22Rv1 (cell line): ENCODE data around the gene UBE2H.

ENCODE experiments used
- ZFX ChIP-seq: fragments of 450-650 bp; IDR thresholded peaks from 2 replicates; pipeline ENCODE4 v1.6.1; 2017; ENCODE audit warnings: antibody characterized with exemption, borderline replicate concordance
- TF ChIP-seq, protein P1 (sequence below): fragments of 450-650 bp; IDR thresholded peaks from 2 replicates; pipeline ENCODE4 v1.5.1; 2017; ENCODE audit warnings: mild to moderate bottlenecking

DNA sequence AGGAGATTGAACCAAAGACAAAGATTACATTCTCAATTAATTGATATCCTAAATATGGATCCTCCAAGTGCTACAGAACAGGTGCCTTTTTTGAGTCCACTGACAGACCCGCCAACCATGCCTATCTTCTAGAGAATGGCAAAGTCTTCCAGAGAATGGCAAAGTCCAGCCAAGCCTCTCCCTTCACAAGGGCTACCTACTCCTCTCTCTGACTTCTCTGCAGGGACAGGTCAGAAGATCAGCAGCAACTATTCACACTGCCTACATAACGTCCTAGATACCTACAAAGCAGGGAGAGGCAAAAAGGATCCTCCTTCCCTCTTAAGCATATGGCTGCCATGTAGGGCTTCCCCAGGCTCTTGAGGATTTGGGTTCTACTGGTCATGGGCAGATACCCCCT, 12.4 kb downstream of the UBE2H start:
- TF ChIP-seq, protein P1, sequence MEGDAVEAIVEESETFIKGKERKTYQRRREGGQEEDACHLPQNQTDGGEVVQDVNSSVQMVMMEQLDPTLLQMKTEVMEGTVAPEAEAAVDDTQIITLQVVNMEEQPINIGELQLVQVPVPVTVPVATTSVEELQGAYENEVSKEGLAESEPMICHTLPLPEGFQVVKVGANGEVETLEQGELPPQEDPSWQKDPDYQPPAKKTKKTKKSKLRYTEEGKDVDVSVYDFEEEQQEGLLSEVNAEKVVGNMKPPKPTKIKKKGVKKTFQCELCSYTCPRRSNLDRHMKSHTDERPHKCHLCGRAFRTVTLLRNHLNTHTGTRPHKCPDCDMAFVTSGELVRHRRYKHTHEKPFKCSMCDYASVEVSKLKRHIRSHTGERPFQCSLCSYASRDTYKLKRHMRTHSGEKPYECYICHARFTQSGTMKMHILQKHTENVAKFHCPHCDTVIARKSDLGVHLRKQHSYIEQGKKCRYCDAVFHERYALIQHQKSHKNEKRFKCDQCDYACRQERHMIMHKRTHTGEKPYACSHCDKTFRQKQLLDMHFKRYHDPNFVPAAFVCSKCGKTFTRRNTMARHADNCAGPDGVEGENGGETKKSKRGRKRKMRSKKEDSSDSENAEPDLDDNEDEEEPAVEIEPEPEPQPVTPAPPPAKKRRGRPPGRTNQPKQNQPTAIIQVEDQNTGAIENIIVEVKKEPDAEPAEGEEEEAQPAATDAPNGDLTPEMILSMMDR = no peak
- TF ChIP-seq ZFX = no peak
